Dendritic cell treated with granulocyte-macrophage colony-stimulating factor and Interleukin-4, amounts not matched to agents 40 ng/mL and 50 ng/mL, for 4 days (primary cell): Measurements from ENCODE around the gene HLA-DQA1.
"Not testable (repeated sequence)": the region's sequence is repeated elsewhere in the genome, so short reads cannot be mapped to it uniquely, and the experiment has no call there.

Source experiments
- H3K27ac Mint-ChIP-seq: one replicate; pipeline ENCODE4 v1.8.0; 2022; ENCODE audit warnings: mild to moderate bottlenecking, mixed read lengths
- H3K27me3 Mint-ChIP-seq: one replicate; pipeline ENCODE4 v1.8.0; 2022; ENCODE audit warnings: mild to moderate bottlenecking, mixed read lengths
- H3K36me3 Mint-ChIP-seq: one replicate; pipeline ENCODE4 v1.8.0; 2022; ENCODE audit warnings: low read depth, mixed read lengths
- H3K4me1 Mint-ChIP-seq: one replicate; pipeline ENCODE4 v1.8.0; 2022; ENCODE audit warnings: low read depth, mixed read lengths
- H3K4me3 Mint-ChIP-seq: one replicate; pipeline ENCODE4 v1.8.0; 2022; ENCODE audit warnings: mild to moderate bottlenecking, moderate library complexity, mixed read lengths
- H3K9me3 Mint-ChIP-seq: one replicate; pipeline ENCODE4 v1.8.0; 2022; ENCODE audit warnings: mixed read lengths
- intact Hi-C: fragments of 100-400 bp; cut with micrococcal nuclease; formaldehyde crosslinking; loops from one replicate; pipeline ENCODE4 v1.15.0; 2022

The HLA-DQA1 gene

DNA sequence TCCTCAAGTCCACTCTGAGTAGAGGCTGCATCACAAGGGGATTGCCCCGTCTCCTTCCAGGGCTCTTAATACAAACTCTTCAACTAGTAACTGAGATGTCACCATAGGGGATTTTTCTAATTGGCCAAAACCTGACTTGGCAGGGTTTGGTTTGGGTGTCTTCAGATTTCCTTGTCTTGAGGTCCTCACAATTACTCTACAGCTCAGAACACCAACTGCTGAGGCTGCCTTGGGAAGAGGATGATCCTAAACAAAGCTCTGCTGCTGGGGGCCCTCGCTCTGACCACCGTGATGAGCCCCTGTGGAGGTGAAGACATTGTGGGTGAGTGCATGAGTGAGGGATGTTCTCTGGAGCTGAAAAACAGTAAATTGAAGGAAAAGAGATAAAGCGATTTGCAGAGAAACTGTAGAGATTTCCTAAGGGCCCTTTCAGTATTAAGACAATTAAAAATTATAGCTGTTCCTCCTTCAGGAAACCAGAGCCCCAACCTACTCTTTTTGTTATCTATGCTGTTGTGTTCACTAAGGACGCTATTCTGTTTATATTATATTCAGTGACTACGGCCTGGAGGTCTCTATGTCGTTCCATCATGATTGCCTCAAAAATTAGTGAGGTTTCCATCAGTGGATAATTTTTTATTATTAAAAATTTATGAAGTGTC is at the start of gene HLA-DQA1:
Gene HLA-DQA1, plus strand, starts transcription at position 188 of the 662 bp plus-strand sequence. Its CDS starts 53 bp downstream, at position 241.
- no peaks in the 10 kb centered on the region for H3K27me3 Mint-ChIP-seq
- no peaks in the 10 kb centered on the region for H3K9me3 Mint-ChIP-seq
- peaks cover 67% of the 10 kb centered on the region for H3K4me1 Mint-ChIP-seq
- intact Hi-C loops = loop anchor here (1.0 to 2.0 kb wide), 2 partner anchors 15 to 33 kb away; no protein-coding TSS in a partner anchor
- peaks cover 49% of the 10 kb centered on the region for H3K36me3 Mint-ChIP-seq
- peak within 1 kb of the TSS; percentile 99 for H3K27ac Mint-ChIP-seq
- H3K4me3 Mint-ChIP-seq = peak within 1 kb of the TSS; percentile 99

DNA sequence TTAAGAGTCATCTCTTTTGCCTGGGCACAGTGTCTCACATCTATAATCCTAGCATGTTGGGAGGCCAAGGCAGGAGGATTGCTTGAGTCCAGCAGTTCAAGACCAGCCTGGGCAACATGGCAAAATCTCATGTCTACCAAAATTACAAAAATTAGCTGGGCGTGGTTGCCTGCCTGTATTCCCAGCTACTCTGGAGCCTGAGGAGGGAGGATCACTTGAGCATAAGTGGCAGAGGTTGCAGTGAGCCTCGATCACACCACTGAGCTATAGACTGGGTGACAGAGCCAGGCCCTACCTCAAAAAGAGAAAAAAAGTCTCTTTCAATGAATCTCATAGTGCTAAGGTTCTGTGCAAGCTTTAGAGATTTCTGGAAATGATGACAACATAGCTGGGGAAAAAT is 49.0 kb upstream of the HLA-DQA1 start:
- Mint-ChIP-seq H3K4me3 (peak overlapping the region; percentile 90), H3K27me3 (no peaks in the 10 kb centered on the region), H3K27ac (peak overlapping the region; percentile 93), H3K9me3 (no peaks in the 10 kb centered on the region), H3K36me3 (peaks cover 65% of the 10 kb centered on the region), H3K4me1 (peaks cover 63% of the 10 kb centered on the region)
- intact Hi-C loops = loop anchor here (5.0 kb wide), 1 partner anchor 151 kb away; the partner anchor contains the start of gene HLA-DRA

DNA sequence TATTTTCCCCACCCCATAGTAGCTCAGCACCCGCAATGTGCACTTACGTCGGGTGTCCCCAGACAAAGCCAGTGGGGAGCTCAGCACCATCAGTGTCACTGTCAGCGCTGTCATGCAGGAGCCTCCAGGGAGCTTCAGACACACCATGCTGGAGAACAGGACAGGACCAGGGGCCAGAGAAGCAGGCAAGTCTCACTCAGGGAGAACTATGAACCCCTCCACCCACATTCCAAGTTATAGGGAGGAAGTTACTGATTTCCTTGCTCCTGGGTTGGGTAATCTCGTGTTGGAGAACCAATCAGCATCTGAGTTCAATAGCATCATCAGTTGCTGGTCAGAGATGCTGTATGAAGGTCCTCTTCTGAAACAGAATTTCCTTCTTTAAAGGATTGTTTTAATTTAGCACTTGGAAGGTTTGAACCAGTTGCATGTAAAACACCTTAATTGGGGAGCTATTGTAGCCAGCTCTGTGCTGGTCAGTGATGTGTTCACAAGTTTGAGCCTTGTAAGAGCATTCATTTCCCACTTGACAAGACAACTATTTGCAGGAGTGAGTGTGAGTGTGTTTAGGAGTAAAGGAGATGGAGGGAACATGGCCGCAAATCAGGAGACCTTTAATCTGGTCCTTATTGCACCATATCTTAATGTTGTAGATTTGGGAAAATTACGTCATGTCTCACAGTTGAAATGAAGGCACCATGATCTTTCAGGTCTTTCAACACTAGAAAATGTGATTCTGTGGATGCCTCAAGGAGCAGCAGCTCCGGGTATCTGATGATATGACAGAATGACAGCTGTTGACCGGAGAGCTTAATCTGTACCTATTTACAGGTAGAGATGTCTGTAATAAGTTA is 47.4 kb upstream of the HLA-DQA1 start, which contains the start of gene HLA-DRB1:
Gene HLA-DRB1, minus strand, starts transcription at position 253 of the 854 bp plus-strand sequence. Its CDS starts 106 bp downstream, at position 147.
- Mint-ChIP-seq H3K4me3 (peak within 1 kb of the TSS; percentile 76), H3K27ac (peak within 1 kb of the TSS; percentile 93), H3K27me3 (no peaks in the 10 kb centered on the region), H3K36me3 (peaks cover 49% of the 10 kb centered on the region), H3K4me1 (peaks cover 50% of the 10 kb centered on the region), H3K9me3 (no peaks in the 10 kb centered on the region)
- intact Hi-C loops = loop anchor here (5.0 kb wide), 1 partner anchor 153 kb away; the partner anchor contains the start of gene HLA-DRA

DNA sequence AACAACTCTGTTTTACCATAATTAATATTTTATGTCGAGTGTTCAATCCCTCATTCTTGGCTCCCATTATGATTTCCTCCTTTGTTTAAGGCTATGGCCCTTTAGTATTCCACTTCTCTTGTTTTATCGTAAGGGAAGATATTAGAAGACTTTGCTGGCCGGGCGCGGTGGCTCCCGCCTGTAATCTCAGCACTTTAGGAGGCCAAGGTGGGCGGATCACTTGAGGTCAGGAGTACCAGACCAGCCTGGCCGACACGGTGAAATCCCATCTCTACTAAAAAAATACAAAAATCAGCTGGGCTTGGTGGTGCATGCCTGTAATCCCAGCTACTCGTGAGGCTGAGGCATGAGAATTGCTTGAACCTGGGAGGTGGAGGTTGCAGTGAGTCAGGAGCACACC is 46.5 kb upstream of the HLA-DQA1 start:
- not testable (repeated sequence) for H3K9me3 Mint-ChIP-seq

DNA sequence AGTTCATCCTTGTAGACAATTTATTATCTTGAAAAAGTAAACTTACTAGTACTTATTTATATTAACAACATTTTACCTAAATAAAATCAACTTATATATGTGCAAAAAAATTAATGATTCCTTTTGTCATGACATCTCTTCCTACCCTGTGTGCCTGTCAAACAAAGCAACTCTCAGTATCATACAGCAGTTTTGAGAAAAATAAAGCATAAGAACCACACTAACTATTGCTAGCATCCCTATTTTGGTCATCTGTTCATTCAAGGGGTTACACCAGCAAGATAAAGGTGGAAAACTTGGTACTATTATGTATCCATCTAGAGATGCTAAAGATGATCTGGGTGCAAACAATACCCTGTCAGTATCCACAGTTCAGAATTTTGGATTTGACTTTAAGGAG is 40.2 kb upstream of the HLA-DQA1 start:
- Mint-ChIP-seq H3K27ac (no peak overlapping the region), H3K4me1 (peaks cover 16% of the 10 kb centered on the region), H3K27me3 (no peaks in the 10 kb centered on the region)

More for the DNA sequence above, 46.5 kb upstream of the HLA-DQA1 start:
- H3K4me3 Mint-ChIP-seq, intact Hi-C loops, H3K27me3 Mint-ChIP-seq: not testable (repeated sequence)
- Mint-ChIP-seq H3K4me1 (peaks cover 42% of the 10 kb centered on the region), H3K27ac (peak overlapping the region; percentile 93), H3K36me3 (peaks cover 40% of the 10 kb centered on the region)

DNA sequence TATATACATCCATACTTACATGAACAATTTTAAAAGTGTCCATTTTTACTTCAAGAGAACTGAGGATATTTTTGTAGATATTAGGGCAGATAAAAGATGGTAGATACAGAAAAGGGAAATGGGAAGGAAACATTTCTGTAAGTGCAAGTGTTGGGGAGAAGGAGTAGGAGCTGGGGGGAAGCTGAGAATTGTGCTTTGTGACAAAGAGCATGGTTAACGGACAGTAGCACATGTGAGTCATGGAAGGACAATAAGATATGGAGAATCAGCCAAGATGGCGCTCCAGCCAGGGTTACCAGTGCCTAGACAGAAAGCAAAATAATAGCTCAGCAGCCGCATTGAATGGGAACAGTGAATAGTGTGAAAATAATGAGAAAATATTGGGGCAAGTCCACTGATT is 34.8 kb upstream of the HLA-DQA1 start:
- intact Hi-C loops = no loop called here
- no peaks in the 10 kb centered on the region for H3K27me3 Mint-ChIP-seq

More for the DNA sequence above, 40.2 kb upstream of the HLA-DQA1 start:
- Mint-ChIP-seq H3K9me3 (no peaks in the 10 kb centered on the region), H3K36me3 (no peaks in the 10 kb centered on the region), H3K4me3 (no peak overlapping the region)
- intact Hi-C loops = no loop called here

DNA sequence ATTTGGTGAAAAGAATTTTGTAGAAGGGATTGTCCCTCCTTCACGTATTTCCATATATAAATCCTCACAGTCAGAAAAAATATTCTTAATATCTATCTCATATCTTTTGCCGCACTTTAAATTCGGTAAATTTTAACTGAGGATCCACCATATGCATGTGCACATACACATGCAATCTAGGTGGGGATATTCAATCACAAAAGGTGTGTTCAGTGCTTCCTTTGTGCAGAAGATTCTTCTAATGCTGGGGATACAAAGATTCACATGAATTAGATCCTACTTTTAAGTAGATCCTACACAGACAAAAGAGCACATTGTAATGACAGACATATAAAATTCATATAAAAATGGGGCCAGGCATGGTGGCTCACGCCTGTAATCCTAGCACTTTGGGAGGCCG is 34.0 kb upstream of the HLA-DQA1 start:
- no peak overlapping the region for H3K4me3 Mint-ChIP-seq
- H3K9me3 Mint-ChIP-seq = peaks cover 7% of the 10 kb centered on the region
- peak overlapping the region; percentile 98 for H3K27ac Mint-ChIP-seq
- intact Hi-C loops = no loop called here
- peaks cover 7% of the 10 kb centered on the region for H3K36me3 Mint-ChIP-seq
- peaks cover 56% of the 10 kb centered on the region for H3K4me1 Mint-ChIP-seq
- no peaks in the 10 kb centered on the region for H3K27me3 Mint-ChIP-seq

More for the DNA sequence above, 34.8 kb upstream of the HLA-DQA1 start:
- peaks cover 7% of the 10 kb centered on the region for H3K9me3 Mint-ChIP-seq
- H3K27ac Mint-ChIP-seq = peak overlapping the region; percentile 98
- H3K36me3 Mint-ChIP-seq = peaks cover 7% of the 10 kb centered on the region
- peaks cover 48% of the 10 kb centered on the region for H3K4me1 Mint-ChIP-seq
- H3K4me3 Mint-ChIP-seq = peak overlapping the region; percentile 30

DNA sequence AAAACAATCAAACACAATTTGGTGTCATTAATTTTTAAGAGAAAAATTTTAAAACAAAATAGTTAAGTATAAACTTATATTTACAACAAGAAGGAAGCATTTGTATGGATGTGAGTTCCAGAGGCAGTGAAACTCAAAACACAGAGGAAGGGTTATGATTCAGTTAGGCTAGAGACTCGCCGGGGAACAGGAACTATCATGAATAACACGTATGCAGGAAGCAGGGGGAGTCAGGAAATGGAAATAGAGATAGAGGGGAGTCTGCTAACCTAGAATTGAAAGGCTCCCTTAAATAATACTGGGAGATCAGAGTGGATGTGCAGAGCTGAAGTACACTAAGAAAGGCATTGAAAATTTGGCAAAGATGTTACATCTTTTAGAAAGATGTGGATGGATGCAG is 33.3 kb upstream of the HLA-DQA1 start:
- H3K27ac Mint-ChIP-seq = no peak overlapping the region
- peak overlapping the region; percentile 57 for H3K4me3 Mint-ChIP-seq
- peaks cover 7% of the 10 kb centered on the region for H3K9me3 Mint-ChIP-seq
- intact Hi-C loops = loop anchor here (1.0 to 2.0 kb wide), 2 partner anchors 19 to 33 kb away; partner anchors contain the start of gene HLA-DQA1
- peaks cover 7% of the 10 kb centered on the region for H3K36me3 Mint-ChIP-seq
- H3K4me1 Mint-ChIP-seq = peaks cover 59% of the 10 kb centered on the region
- no peaks in the 10 kb centered on the region for H3K27me3 Mint-ChIP-seq

DNA sequence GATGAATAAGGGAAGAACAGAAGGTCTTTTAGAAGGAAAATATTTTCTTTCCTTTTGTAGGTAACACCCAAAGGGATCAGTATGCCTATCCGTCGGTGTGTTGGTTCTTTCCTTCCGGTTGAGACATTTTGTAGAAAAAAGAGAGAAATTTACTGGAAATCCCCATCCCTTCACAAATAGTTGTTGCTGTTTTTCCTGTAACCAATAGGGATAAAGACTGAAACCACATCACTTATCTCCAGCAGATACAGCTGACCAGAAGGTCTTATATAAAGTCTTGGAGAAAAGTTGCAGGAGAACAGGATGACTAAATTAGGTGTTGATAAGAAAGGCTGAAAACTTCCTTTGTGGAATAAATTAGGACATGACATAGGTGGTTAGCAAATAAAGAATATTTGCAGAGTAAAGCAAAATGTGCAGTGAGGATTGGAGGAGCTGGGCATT is 32.8 kb upstream of the HLA-DQA1 start:
- peaks cover 7% of the 10 kb centered on the region for H3K36me3 Mint-ChIP-seq
- H3K27ac Mint-ChIP-seq = no peak overlapping the region
- H3K4me3 Mint-ChIP-seq = peak overlapping the region; percentile 57
- peaks cover 7% of the 10 kb centered on the region for H3K9me3 Mint-ChIP-seq
- intact Hi-C loops = loop anchor here (1.0 to 2.0 kb wide), 2 partner anchors 18 to 33 kb away; partner anchors contain the start of gene HLA-DQA1
- H3K27me3 Mint-ChIP-seq = no peaks in the 10 kb centered on the region
- H3K4me1 Mint-ChIP-seq = peaks cover 59% of the 10 kb centered on the region

DNA sequence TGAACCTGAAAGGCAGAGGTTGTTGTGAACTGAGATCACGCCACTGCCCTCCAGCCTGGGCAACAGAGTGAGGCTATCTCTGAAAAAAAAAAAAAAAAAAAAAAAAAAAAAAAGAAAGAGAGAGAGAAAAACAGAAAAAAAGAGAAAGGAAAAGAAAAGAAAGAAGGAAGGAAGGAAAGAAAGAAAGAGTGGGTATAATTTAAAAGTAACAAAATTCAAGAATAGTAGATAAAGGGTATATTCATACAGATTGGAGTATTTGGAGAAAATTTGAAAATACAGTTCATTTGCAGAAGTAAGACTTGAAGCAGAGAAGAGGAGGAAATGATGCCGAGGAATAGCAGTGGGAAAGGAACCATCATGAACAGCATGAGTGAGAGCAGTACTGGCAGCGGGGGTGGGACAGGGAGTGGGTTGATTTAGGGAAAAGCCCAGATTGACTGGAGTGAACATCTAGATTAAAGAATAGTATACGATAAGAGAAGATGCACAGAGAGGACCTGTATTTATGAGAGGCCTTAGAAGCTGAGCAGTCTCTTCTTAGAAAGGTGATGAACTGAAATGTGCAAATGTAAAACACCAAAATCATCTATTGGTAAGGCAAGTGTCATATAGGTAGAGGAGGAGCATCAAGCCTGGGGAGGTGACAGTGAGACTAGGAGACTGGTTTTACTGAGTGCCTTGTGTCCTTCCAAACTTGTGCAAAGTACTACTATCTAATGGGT is 29.8 kb upstream of the HLA-DQA1 start:
- no peak overlapping the region for H3K27ac Mint-ChIP-seq
- no peaks in the 10 kb centered on the region for H3K27me3 Mint-ChIP-seq
- H3K4me3 Mint-ChIP-seq = peak overlapping the region; percentile 66
- peaks cover 6% of the 10 kb centered on the region for H3K36me3 Mint-ChIP-seq
- H3K9me3 Mint-ChIP-seq = peaks cover 4% of the 10 kb centered on the region
- intact Hi-C loops = no loop called here
- H3K4me1 Mint-ChIP-seq = peaks cover 52% of the 10 kb centered on the region

DNA sequence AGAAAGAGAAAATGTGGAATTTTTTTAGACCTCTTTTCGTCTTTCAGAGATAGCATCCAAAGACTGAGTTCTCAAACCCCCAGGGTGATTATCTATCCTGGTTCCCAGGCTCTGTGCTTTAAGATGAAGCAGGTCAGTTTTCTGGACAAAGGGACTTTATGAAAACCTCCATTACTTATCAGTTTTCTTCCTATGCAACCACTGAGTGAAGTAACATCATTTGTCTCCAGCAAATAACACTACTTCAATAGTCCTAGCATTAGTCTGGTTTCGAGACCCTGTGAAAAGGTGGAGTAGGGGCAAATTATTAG is 29.3 kb upstream of the HLA-DQA1 start:
- Mint-ChIP-seq H3K36me3 (peaks cover under 1% of the 10 kb centered on the region), H3K4me1 (peaks cover 47% of the 10 kb centered on the region), H3K4me3 (peak overlapping the region; percentile 66), H3K27me3 (no peaks in the 10 kb centered on the region), H3K9me3 (no peaks in the 10 kb centered on the region), H3K27ac (no peak overlapping the region)
- intact Hi-C loops = no loop called here

DNA sequence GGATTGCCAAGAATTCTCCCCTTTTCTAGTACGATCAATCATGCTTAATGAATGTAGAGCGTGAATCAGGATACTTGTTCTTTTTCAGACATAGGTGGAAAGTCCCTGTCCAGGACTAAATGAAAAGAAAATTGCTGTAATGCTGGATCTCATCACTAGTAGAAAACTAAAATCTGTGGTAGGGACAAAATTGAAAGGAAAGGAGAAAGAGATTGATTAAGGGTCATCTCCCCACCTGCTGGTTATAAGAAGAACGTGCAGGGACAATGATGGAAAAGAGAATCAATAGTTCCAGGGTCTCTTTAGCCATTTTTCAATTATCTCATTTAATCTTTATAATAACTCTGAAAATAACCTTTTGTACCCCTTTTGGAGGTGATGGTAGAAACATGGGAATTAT is 28.8 kb upstream of the HLA-DQA1 start:
- Mint-ChIP-seq H3K27ac (no peak overlapping the region), H3K9me3 (no peaks in the 10 kb centered on the region), H3K27me3 (no peaks in the 10 kb centered on the region), H3K36me3 (no peaks in the 10 kb centered on the region), H3K4me3 (peak overlapping the region; percentile 39), H3K4me1 (peaks cover 43% of the 10 kb centered on the region)
- intact Hi-C loops = no loop called here

DNA sequence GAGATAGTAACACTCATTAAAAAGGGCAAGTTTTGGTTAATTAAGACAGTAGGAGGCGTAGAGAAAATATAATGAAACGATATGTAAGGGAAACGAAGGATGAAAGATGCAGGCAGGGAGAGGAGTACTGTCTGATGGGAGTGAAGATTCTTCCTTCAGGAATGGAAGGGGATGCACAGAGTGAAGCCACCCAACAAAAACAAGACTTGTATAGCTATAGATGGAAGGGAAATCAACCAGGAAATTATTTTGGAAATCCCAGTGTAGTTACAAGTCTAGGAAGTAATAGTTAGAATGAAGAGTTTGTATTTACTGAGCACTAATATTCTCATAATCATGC is 27.8 kb upstream of the HLA-DQA1 start:
- Mint-ChIP-seq H3K27me3 (no peaks in the 10 kb centered on the region), H3K36me3 (no peaks in the 10 kb centered on the region), H3K9me3 (no peaks in the 10 kb centered on the region), H3K27ac (no peak overlapping the region), H3K4me3 (no peak overlapping the region), H3K4me1 (peaks cover 36% of the 10 kb centered on the region)
- intact Hi-C loops = no loop called here
